Sciatic nerve (tissue), 2 donors: Measurements from ENCODE around the gene HSPA1B. TPM values are rescaled to one million over a fixed set of nuclear protein-coding genes. Genes with fewer than 3 reads are reported as not detected.

Experiments
- ATAC-seq: fragments of 200-7000 bp; cut with Tn5 transposase; one replicate; pipeline ENCODE4 v1.9.1; 2020; ENCODE audit warnings: mild to moderate bottlenecking, moderate library complexity
- DNase-seq: peaks from one replicate; pipeline ENCODE4 v3.0.0-alpha.2; 2020; ENCODE audit warnings: low spot score
- intact Hi-C: fragments of 100-400 bp; cut with DNase I; formaldehyde crosslinking; loops from one replicate; pipeline ENCODE4 v1.14.2; 2022
- total RNA-seq: library from RNA; stranded (reverse); fragmentation: NEBNext Ultra II Directional; extraction: Animal tissue kit (Norgen Biotek cat#: 25700); gene quantifications from one replicate; pipeline ENCODE4 v1.2.1, GENCODE V29; 2021
- donor health status: DM: no; HTN: no; CAD: no.
- donor health status: DM: no; HTN: no; CAD: no.

HSPA1B gene
- total RNA-seq, 1 donor from 2014 or later: 181 TPM

DNA sequence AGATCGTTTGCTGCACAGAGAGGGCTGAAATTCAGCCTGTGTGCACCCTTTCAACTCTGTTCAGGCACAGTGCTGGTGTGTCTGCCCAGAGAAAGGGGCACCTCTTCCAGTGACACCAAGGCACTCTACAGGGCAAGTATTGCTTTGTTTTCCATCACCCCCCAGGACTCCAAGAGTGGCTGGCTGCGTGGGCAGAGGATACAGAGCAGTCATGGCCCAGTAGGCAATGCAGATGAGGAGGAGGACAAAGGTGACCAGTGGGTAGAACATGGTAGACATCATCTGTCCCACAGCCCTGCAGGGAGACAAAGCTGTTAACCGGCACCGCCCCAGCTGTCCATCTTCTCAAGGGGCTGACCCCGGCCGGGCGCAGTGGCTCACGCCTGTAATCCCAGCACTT lies 41.8 kb downstream of the HSPA1B start:
- intact Hi-C loops: no loop called here
- DNase-seq (no peak), ATAC-seq (no peak)

GRCh38 chr6:31870385-31870921 lies 42.9 kb downstream of the HSPA1B start:
- ATAC-seq (no peak), DNase-seq (no peak)
- intact Hi-C loops: no loop called here

GRCh38 chr6:31871046-31871659 lies 43.6 kb downstream of the HSPA1B start:
- intact Hi-C loops: no loop called here

GRCh38 chr6:31874084-31874670 lies 46.6 kb downstream of the HSPA1B start:
- no peak for ATAC-seq
- no peak for DNase-seq
- intact Hi-C loops: no loop called here

More at GRCh38 chr6:31871046-31871659, 43.6 kb downstream of the HSPA1B start:
- DNase-seq (no peak), ATAC-seq (no peak)

- DNase-seq (no peak), ATAC-seq (no peak)
- intact Hi-C loops: no loop called here
Observed at GRCh38 chr6:31874836-31875572, 47.5 kb downstream of the HSPA1B start.

- DNase-seq (no peak), ATAC-seq (no peak)
- intact Hi-C loops: no loop called here
Observed at GRCh38 chr6:31875877-31876276, 48.3 kb downstream of the HSPA1B start.

DNA sequence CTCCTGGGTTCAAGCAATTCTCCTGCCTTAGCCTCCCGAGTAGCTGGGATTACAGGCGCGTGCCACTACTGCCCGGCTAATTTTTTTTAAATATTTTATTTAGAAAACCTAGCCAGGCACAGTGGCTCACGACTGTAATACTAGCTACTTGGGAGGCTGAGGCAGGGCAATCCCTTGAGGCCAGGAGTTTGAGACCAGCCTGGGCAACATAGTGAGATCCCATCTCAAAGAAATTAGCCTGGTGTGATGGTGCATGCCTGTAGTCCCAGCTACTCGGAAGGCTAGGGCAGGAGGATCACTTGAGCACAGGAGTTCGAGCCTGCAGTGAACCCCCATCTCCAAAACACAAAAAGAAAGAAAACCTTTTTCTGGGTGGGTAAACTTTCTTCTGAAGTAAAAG lies 48.8 kb downstream of the HSPA1B start:
- intact Hi-C loops: no loop called here
- ATAC-seq: no peak
- DNase-seq: no peak

GRCh38 chr6:31877125-31877650 lies 49.6 kb downstream of the HSPA1B start:
- intact Hi-C loops: no loop called here
- DNase-seq (no peak), ATAC-seq (no peak)

DNA sequence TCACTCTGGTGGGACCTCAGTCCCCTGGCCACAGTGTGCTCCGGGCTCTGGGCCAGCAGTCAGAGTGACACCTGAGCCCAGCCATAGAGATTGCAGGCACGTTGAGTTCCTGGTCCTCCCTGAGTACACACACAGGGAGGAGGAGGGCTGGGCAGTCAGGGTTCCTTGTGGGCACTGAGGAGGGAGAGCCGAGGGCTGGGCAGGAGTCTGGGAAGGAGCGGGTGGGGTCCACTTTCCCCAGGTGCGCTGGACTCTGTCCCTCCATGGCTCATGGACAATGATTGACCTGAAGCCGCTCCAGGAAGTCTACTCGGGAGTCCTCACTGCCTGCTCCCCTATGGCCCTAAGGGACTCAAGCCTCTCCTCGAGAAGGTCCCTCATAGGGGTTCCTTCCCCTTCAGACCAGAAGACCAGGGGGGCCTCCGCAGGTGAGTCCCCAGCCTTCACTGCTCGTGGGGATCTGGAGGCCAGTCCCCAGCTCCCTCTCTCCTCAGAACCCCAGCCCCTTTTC lies 50.2 kb downstream of the HSPA1B start:
- intact Hi-C loops: no loop called here
- ATAC-seq (no peak), DNase-seq (no peak)

- no peak for DNase-seq
- ATAC-seq: no peak
- intact Hi-C loops: no loop called here
Observed at GRCh38 chr6:31878222-31878621, 50.7 kb downstream of the HSPA1B start.

DNA sequence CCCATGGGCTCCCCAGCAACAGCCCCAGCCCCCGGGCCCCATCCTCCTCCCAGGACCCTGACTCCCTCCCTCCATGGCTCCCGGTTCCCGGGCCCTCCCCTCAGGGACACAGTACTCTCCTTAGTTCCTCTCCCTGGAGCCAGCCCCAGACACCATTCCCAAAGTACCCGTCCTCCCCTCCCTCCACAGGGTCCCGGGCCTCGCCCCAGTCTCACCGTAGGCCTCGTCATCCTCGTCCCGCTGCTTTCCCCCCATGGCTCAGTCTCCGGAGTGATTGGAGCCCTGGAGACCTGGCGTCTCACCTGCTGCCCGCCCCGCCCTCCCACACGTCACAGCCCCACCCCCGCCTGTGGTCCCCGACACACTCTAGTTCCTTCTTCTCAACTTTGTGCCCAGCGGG lies 51.2 kb downstream of the HSPA1B start, which contains the start of gene SLC44A4:
SLC44A4 (minus strand) TSS at position 272 of the 400 bp plus-strand sequence; CDS start at position 255, 17 bp downstream.
- DNase-seq (no peak), ATAC-seq (no peak)
- intact Hi-C loops: no loop called here

DNA sequence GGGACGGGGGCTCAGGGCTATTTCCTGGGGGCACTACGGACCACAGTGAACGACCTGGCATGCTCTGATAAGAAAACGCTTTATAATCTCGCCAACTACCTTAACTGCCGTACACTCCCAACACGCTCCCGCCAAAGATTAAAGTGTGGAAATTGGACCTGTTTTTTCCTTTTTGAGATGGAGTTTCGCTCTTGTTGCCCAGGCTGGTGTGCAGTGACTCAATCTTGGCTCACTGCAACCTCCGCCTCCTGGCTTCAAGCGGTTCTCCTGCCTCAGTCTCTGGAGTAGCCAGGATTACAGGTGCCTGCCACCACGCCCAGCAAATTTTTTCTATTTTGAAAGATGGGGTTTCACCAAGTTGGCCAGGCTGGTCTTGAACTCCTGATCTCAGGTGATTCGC lies 51.6 kb downstream of the HSPA1B start:
- ATAC-seq (no peak), DNase-seq (no peak)
- intact Hi-C loops: no loop called here

Other genes starting within 250 kb of the HSPA1B start
- gene LTB, start 245.3 kb upstream of the HSPA1B start, total RNA-seq: 4.0 TPM
- 17.7 TPM for gene LST1, start 241.5 kb upstream of the HSPA1B start, total RNA-seq
- gene NCR3, start 234.7 kb upstream of the HSPA1B start, total RNA-seq: 1.1 TPM
- 50.6 TPM for gene AIF1, start 212.5 kb upstream of the HSPA1B start, total RNA-seq
- gene PRRC2A, start 207.0 kb upstream of the HSPA1B start, total RNA-seq: 166 TPM
- gene BAG6, start 175.1 kb upstream of the HSPA1B start, total RNA-seq: 201 TPM
- 0.53 TPM for gene APOM, start 171.8 kb upstream of the HSPA1B start, total RNA-seq
- 14.5 TPM for gene C6orf47, start 167.0 kb upstream of the HSPA1B start, total RNA-seq
- gene GPANK1, start 162.7 kb upstream of the HSPA1B start, total RNA-seq: 16.7 TPM
- 116 TPM for gene CSNK2B, start 161.7 kb upstream of the HSPA1B start, total RNA-seq
- 20.4 TPM for gene LY6G5B, start 157.8 kb upstream of the HSPA1B start, total RNA-seq
- 2.1 TPM for gene LY6G5C, start 146.7 kb upstream of the HSPA1B start, total RNA-seq
- gene ABHD16A, start 124.4 kb upstream of the HSPA1B start, total RNA-seq: 46.0 TPM
- not detected for gene LY6G6F, start 120.9 kb upstream of the HSPA1B start, total RNA-seq
- gene LY6G6D, start 112.4 kb upstream of the HSPA1B start, total RNA-seq: not detected
- 0.71 TPM for gene LY6G6C, start 106.0 kb upstream of the HSPA1B start, total RNA-seq
- gene MPIG6B, start 104.4 kb upstream of the HSPA1B start, total RNA-seq: 0.62 TPM
- gene DDAH2, start 98.4 kb upstream of the HSPA1B start, total RNA-seq: 124 TPM
- gene CLIC1, start 91.2 kb upstream of the HSPA1B start, total RNA-seq: 239 TPM
- gene MSH5, start 87.7 kb upstream of the HSPA1B start, total RNA-seq: 21.2 TPM
- 4.9 TPM for gene SAPCD1, start 65.1 kb upstream of the HSPA1B start, total RNA-seq
- gene VWA7, start 50.4 kb upstream of the HSPA1B start, total RNA-seq: 0.94 TPM
- gene VARS1, start 32.0 kb upstream of the HSPA1B start, total RNA-seq: 42.3 TPM
- gene LSM2, start 20.8 kb upstream of the HSPA1B start, total RNA-seq: 30.1 TPM
- 2.8 TPM for gene HSPA1L, start 12.5 kb upstream of the HSPA1B start, total RNA-seq
- gene HSPA1A, start 12.2 kb upstream of the HSPA1B start, total RNA-seq: 195 TPM
- gene NEU1, start 35.1 kb downstream of the HSPA1B start, total RNA-seq: 22.1 TPM
- gene SLC44A4, start 51.3 kb downstream of the HSPA1B start, total RNA-seq: 2.1 TPM
- 49.4 TPM for gene EHMT2, start 70.0 kb downstream of the HSPA1B start, total RNA-seq
- 8.4 TPM for gene ZBTB12, start 74.3 kb downstream of the HSPA1B start, total RNA-seq
- gene C2, start 100.0 kb downstream of the HSPA1B start, total RNA-seq: 25.0 TPM
- gene CFB, start 118.4 kb downstream of the HSPA1B start, total RNA-seq: 72.6 TPM
- gene NELFE, start 131.2 kb downstream of the HSPA1B start, total RNA-seq: 55.1 TPM
- gene SKIC2, start 131.4 kb downstream of the HSPA1B start, total RNA-seq: 60.0 TPM
- gene DXO, start 144.4 kb downstream of the HSPA1B start, total RNA-seq: 23.0 TPM
- gene C4A, start 154.3 kb downstream of the HSPA1B start, total RNA-seq: 453 TPM
- 392 TPM for gene C4B, start 187.1 kb downstream of the HSPA1B start, total RNA-seq
- 6.1 TPM for gene CYP21A2, start 210.7 kb downstream of the HSPA1B start, total RNA-seq